ENCODE results near the gene TLCD2.
A peak's percentile ranks its signal among the peaks of the same experiment; 100 is the strongest.
"Not testable (repeated sequence)": the region's sequence is repeated elsewhere in the genome, so short reads cannot be mapped to it uniquely, and the experiment has no call there.

TLCD2 gene

GRCh38 chr17:1688405-1688804 is 21.8 kb downstream of the TLCD2 start:
- H3K27me3 ChIP-seq (ENCODE audit: control insufficient read depth, insufficient read depth, low read length); H3K4me3 ChIP-seq (ENCODE audit: low read length); H3K4me1 ChIP-seq (ENCODE audit: control insufficient read depth, insufficient read depth, low read length); DNase-seq (ENCODE audit: low read depth, low spot score); H3K27ac ChIP-seq (ENCODE audit: low read length); H3K36me3 ChIP-seq (ENCODE audit: control insufficient read depth, insufficient read depth, low read length); H3K9me3 ChIP-seq (ENCODE audit: control insufficient read depth, insufficient read depth, low read length): not testable (repeated sequence)
- WGBS (ENCODE audit: insufficient coverage, insufficient read length) = no CpG with 5 or more reads among the region's 6 CpGs

- Histone ChIP-seq H3K9me3 (ENCODE audit: control insufficient read depth, insufficient read depth, low read length) (no peaks in the 10 kb centered on the region), H3K27me3 (ENCODE audit: control insufficient read depth, insufficient read depth, low read length) (no peaks in the 10 kb centered on the region), H3K4me1 (ENCODE audit: control insufficient read depth, insufficient read depth, low read length) (no peaks in the 10 kb centered on the region), H3K4me3 (ENCODE audit: low read length) (no peak overlapping the region), H3K27ac (ENCODE audit: low read length) (no peak overlapping the region), H3K36me3 (ENCODE audit: control insufficient read depth, insufficient read depth, low read length) (peaks cover 10% of the 10 kb centered on the region; the same call in 1 of the 2 replicates)
- WGBS (ENCODE audit: insufficient coverage, insufficient read length) = no CpG with 5 or more reads among the region's 7 CpGs
- DNase-seq (ENCODE audit: low read depth, low spot score) = no peak
Measured at GRCh38 chr17:1686086-1686485, 24.1 kb downstream of the TLCD2 start.

DNA sequence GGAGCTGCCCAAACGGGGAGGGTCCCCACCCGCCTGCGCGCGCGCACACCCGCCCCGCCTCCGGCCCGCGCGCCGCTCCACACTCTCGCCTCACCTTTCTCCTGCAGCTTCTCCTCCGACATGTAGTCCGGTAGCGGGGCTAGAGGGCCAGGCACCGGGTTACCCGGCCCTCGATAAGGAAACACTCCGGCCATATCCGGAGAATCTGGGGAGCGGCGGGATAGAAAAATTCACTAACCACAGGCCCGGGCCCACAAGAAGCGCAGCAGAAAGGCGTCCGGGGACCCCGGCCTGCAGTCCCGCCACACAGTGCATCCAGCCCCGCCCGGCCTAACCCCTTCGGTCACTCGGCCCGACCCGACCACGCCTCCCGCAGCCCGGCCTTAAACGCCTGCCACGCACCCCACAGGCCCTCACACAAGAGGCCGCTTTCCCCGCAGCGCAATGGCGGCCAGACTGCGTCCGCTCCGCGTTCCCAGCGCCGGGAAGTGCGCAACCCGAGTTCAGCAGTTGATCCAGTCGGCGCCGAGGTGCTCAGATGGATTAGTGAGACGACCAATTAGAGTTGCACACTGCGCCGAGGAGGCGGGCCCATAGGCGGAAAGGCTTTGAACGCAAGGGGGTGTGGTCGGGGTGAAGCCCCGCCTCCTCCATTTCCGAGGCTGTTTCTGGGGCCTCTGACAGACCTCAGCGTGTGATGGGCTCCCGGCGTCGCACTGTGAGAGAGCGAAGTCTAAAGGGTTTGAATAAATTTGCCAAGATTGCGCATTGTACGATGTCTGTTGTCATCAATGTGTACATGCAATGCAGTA is 25.6 kb downstream of the TLCD2 start, which contains the start of gene PRPF8:
Gene PRPF8 (minus strand): TSS at position 490 of the 812 bp plus-strand sequence. CDS start 296 bp downstream, at position 194.
- Histone ChIP-seq H3K36me3 (ENCODE audit: control insufficient read depth, insufficient read depth, low read length) (peaks cover 23% of the 10 kb centered on the region), H3K4me3 (ENCODE audit: low read length) (peak within 1 kb of the TSS; percentile 91; the same call in 1 of the 2 replicates), H3K27me3 (ENCODE audit: control insufficient read depth, insufficient read depth, low read length) (no peaks in the 10 kb centered on the region), H3K9me3 (ENCODE audit: control insufficient read depth, insufficient read depth, low read length) (no peaks in the 10 kb centered on the region), H3K27ac (ENCODE audit: low read length) (no peak within 1 kb of the TSS), H3K4me1 (ENCODE audit: control insufficient read depth, insufficient read depth, low read length) (no peaks in the 10 kb centered on the region)
- peak; percentile 94 for DNase-seq (ENCODE audit: low read depth, low spot score)
- no CpG with 5 or more reads among the region's 72 CpGs for WGBS (ENCODE audit: insufficient coverage, insufficient read length)

DNA sequence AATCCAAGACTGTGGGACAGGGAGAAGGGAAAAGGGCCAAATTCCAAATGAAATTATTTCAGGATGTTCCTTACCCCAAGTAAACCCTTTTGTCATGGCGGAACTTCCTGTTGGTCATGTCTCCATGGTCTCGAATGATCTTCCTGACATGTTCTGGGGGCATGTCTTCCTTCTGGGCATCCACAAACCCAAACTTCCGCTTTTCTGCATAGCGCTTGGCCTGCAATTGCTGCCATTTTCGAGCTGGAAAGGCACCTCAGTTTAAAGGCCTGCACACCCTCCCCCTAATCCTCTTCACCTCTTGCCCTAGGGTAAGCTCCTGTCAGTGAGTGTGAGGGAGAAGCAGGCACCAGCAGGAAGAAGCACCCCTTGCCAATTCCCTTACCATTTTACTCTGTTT is 26.7 kb downstream of the TLCD2 start:
- H3K9me3 ChIP-seq (ENCODE audit: control insufficient read depth, insufficient read depth, low read length) = no peaks in the 10 kb centered on the region
- WGBS (ENCODE audit: insufficient coverage, insufficient read length) = no CpG with 5 or more reads among the region's 5 CpGs
- no peak overlapping the region for H3K27ac ChIP-seq (ENCODE audit: low read length)
- H3K4me1 ChIP-seq (ENCODE audit: control insufficient read depth, insufficient read depth, low read length) = no peaks in the 10 kb centered on the region
- no peak for DNase-seq (ENCODE audit: low read depth, low spot score)
- no peak overlapping the region; the same call in 1 of the 2 replicates for H3K4me3 ChIP-seq (ENCODE audit: low read length)
- H3K27me3 ChIP-seq (ENCODE audit: control insufficient read depth, insufficient read depth, low read length) = no peaks in the 10 kb centered on the region
- peaks cover 33% of the 10 kb centered on the region for H3K36me3 ChIP-seq (ENCODE audit: control insufficient read depth, insufficient read depth, low read length)

- Histone ChIP-seq H3K4me3 (ENCODE audit: low read length) (no peak overlapping the region), H3K27me3 (ENCODE audit: control insufficient read depth, insufficient read depth, low read length) (no peaks in the 10 kb centered on the region), H3K4me1 (ENCODE audit: control insufficient read depth, insufficient read depth, low read length) (no peaks in the 10 kb centered on the region), H3K27ac (ENCODE audit: low read length) (no peak overlapping the region), H3K9me3 (ENCODE audit: control insufficient read depth, insufficient read depth, low read length) (no peaks in the 10 kb centered on the region), H3K36me3 (ENCODE audit: control insufficient read depth, insufficient read depth, low read length) (peaks cover 76% of the 10 kb centered on the region)
- DNase-seq (ENCODE audit: low read depth, low spot score) = no peak
- no CpG with 5 or more reads among the region's 13 CpGs for WGBS (ENCODE audit: insufficient coverage, insufficient read length)
Measured at GRCh38 chr17:1676401-1676800, 33.8 kb downstream of the TLCD2 start.

- no peak for DNase-seq (ENCODE audit: low read depth, low spot score)
- no peaks in the 10 kb centered on the region for H3K9me3 ChIP-seq (ENCODE audit: control insufficient read depth, insufficient read depth, low read length)
- no CpG with 5 or more reads among the region's 26 CpGs for WGBS (ENCODE audit: insufficient coverage, insufficient read length)
- H3K27ac ChIP-seq (ENCODE audit: low read length) = no peak overlapping the region
- no peaks in the 10 kb centered on the region for H3K27me3 ChIP-seq (ENCODE audit: control insufficient read depth, insufficient read depth, low read length)
- H3K4me1 ChIP-seq (ENCODE audit: control insufficient read depth, insufficient read depth, low read length) = no peaks in the 10 kb centered on the region
- H3K36me3 ChIP-seq (ENCODE audit: control insufficient read depth, insufficient read depth, low read length) = peaks cover 51% of the 10 kb centered on the region
- no peak overlapping the region for H3K4me3 ChIP-seq (ENCODE audit: low read length)
Measured at GRCh38 chr17:1673041-1673785, 37.0 kb downstream of the TLCD2 start.

- peaks cover 37% of the 10 kb centered on the region for H3K36me3 ChIP-seq (ENCODE audit: control insufficient read depth, insufficient read depth, low read length)
- not testable (repeated sequence) for H3K4me1 ChIP-seq (ENCODE audit: control insufficient read depth, insufficient read depth, low read length); H3K27ac ChIP-seq (ENCODE audit: low read length); H3K27me3 ChIP-seq (ENCODE audit: control insufficient read depth, insufficient read depth, low read length); H3K4me3 ChIP-seq (ENCODE audit: low read length); DNase-seq (ENCODE audit: low read depth, low spot score); H3K9me3 ChIP-seq (ENCODE audit: control insufficient read depth, insufficient read depth, low read length)
- no CpG with 5 or more reads among the region's 5 CpGs for WGBS (ENCODE audit: insufficient coverage, insufficient read length)
Measured at GRCh38 chr17:1663934-1664333, 46.2 kb downstream of the TLCD2 start.

DNA sequence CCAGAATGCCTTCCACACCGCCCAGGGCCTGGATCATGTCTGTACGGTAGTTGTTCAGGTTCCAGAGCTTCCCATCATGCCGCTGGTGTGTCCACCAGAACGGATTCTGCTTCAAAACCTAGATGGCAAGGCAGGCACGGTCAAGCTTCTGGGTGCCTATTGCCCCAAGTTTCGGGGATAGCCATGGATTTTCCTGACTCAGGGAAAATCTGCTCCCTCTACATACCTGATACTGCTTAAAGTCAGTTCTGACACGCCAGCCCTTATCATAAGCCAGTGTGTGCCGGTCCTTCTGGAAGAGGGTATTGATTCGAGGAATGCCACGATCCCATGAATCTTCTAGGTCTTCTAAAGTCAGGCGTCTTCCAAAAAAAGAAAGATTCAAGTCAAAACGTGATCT is 49.1 kb downstream of the TLCD2 start:
- no CpG with 5 or more reads among the region's 12 CpGs for WGBS (ENCODE audit: insufficient coverage, insufficient read length)
- no peak for DNase-seq (ENCODE audit: low read depth, low spot score)
- Histone ChIP-seq H3K27ac (ENCODE audit: low read length) (no peak overlapping the region), H3K9me3 (ENCODE audit: control insufficient read depth, insufficient read depth, low read length) (no peaks in the 10 kb centered on the region), H3K27me3 (ENCODE audit: control insufficient read depth, insufficient read depth, low read length) (no peaks in the 10 kb centered on the region), H3K4me3 (ENCODE audit: low read length) (no peak overlapping the region), H3K36me3 (ENCODE audit: control insufficient read depth, insufficient read depth, low read length) (peaks cover 58% of the 10 kb centered on the region), H3K4me1 (ENCODE audit: control insufficient read depth, insufficient read depth, low read length) (no peaks in the 10 kb centered on the region; the same call in 1 of the 2 replicates)

GRCh38 chr17:1658100-1658499 is 52.1 kb downstream of the TLCD2 start:
- peaks cover 70% of the 10 kb centered on the region for H3K36me3 ChIP-seq (ENCODE audit: control insufficient read depth, insufficient read depth, low read length)
- H3K27me3 ChIP-seq (ENCODE audit: control insufficient read depth, insufficient read depth, low read length) = no peaks in the 10 kb centered on the region
- WGBS (ENCODE audit: insufficient coverage, insufficient read length) = no CpG with 5 or more reads among the region's 9 CpGs
- no peak overlapping the region for H3K4me3 ChIP-seq (ENCODE audit: low read length)
- H3K4me1 ChIP-seq (ENCODE audit: control insufficient read depth, insufficient read depth, low read length) = no peaks in the 10 kb centered on the region; the same call in 1 of the 2 replicates
- no peaks in the 10 kb centered on the region for H3K9me3 ChIP-seq (ENCODE audit: control insufficient read depth, insufficient read depth, low read length)
- no peak overlapping the region for H3K27ac ChIP-seq (ENCODE audit: low read length)
- DNase-seq (ENCODE audit: low read depth, low spot score) = no peak

- no CpG with 5 or more reads among the region's 14 CpGs for WGBS (ENCODE audit: insufficient coverage, insufficient read length)
- H3K36me3 ChIP-seq (ENCODE audit: control insufficient read depth, insufficient read depth, low read length) = peaks cover 60% of the 10 kb centered on the region
- no peak for DNase-seq (ENCODE audit: low read depth, low spot score)
- H3K27me3 ChIP-seq (ENCODE audit: control insufficient read depth, insufficient read depth, low read length) = no peaks in the 10 kb centered on the region
- no peak overlapping the region for H3K4me3 ChIP-seq (ENCODE audit: low read length)
- H3K27ac ChIP-seq (ENCODE audit: low read length) = no peak overlapping the region
- no peaks in the 10 kb centered on the region for H3K9me3 ChIP-seq (ENCODE audit: control insufficient read depth, insufficient read depth, low read length)
- H3K4me1 ChIP-seq (ENCODE audit: control insufficient read depth, insufficient read depth, low read length) = no peaks in the 10 kb centered on the region
Measured at GRCh38 chr17:1653735-1654134, 56.4 kb downstream of the TLCD2 start.

Data from iPS DF 6.9 (cell line).